ENCODE measurements around the gene ADAM30.
"Not testable (repeated sequence)": the region's sequence is repeated elsewhere in the genome, so short reads cannot be mapped to it uniquely, and the experiment has no call there.

ADAM30 gene

GRCh38 chr1:119844206-119844605 lies 52.1 kb downstream of the ADAM30 start:
- H3K4me3 Mint-ChIP-seq; intact Hi-C loops (cut with micrococcal nuclease); H3K27me3 Mint-ChIP-seq; H3K9me3 Mint-ChIP-seq; H3K27ac Mint-ChIP-seq; H3K36me3 Mint-ChIP-seq (ENCODE audit: low read depth): not testable (repeated sequence)
- peaks cover 22% of the 10 kb centered on the region for H3K4me1 Mint-ChIP-seq (ENCODE audit: low read depth)

Data from dendritic cell treated with granulocyte-macrophage colony-stimulating factor and Interleukin-4, amounts not matched to agents 40 ng/mL and 50 ng/mL, for 4 days (primary cell).